HG02852 (cell line): ENCODE measurements around the gene OR10P1.

Experiments used
- ATAC-seq: cut with Tn5 transposase; IDR thresholded peaks from one replicate; pipeline ENCODE4 v1.9.1; 2021; ENCODE audit warnings: mild to moderate bottlenecking, moderate library complexity; ENCODE audit not compliant: unreplicated experiment

OR10P1 gene

GRCh38 chr12:55682087-55682796 is 45.5 kb downstream of the OR10P1 start:
- ATAC-seq: no peak

GRCh38 chr12:55683676-55684075 is 47.0 kb downstream of the OR10P1 start:
- no peak for ATAC-seq

GRCh38 chr12:55684761-55685370 is 48.2 kb downstream of the OR10P1 start:
- ATAC-seq: no peak

- no peak for ATAC-seq
Observed at GRCh38 chr12:55685671-55686070, 49.0 kb downstream of the OR10P1 start.

GRCh38 chr12:55686366-55687010 is 49.8 kb downstream of the OR10P1 start:
- no peak for ATAC-seq
